DND-41 (cell line): ENCODE results near the gene GRIP2.

Experiments
- ATAC-seq: fragments of 200-7000 bp; cut with Tn5 transposase; 3 replicates; pipeline ENCODE4 v1.9.1; 2021; ENCODE audit warnings: low read depth; ENCODE audit not compliant: insufficient read depth
- DNase-seq: peaks from one replicate; pipeline ENCODE4 v3.0.0-alpha.2; 2020
- H2AFZ ChIP-seq: 2 replicates; pipeline ENCODE4 v1.6.0; 2012; ENCODE audit warnings: low read depth, low read length
- H3K27ac ChIP-seq: 2 replicates; pipeline ENCODE4 v1.5.1; 2012; ENCODE audit warnings: low read length, inconsistent platforms
- H3K27me3 ChIP-seq: fragments of 200-600 bp; sonication (generic); 2 replicates; pipeline ENCODE4 v1.6.0; 2012; ENCODE audit warnings: low read length, mild to moderate bottlenecking, inconsistent platforms; ENCODE audit not compliant: insufficient read depth, poor library complexity
- H3K36me3 ChIP-seq: 2 replicates; pipeline ENCODE4 v1.5.1; 2012; ENCODE audit warnings: low read length, inconsistent platforms; ENCODE audit not compliant: insufficient read depth
- H3K4me1 ChIP-seq: 2 replicates; pipeline ENCODE4 v1.5.1; 2012; ENCODE audit warnings: mild to moderate bottlenecking, low read length; ENCODE audit not compliant: insufficient read depth
- H3K4me2 ChIP-seq: 2 replicates; pipeline ENCODE4 v1.6.0; 2012; ENCODE audit warnings: mild to moderate bottlenecking, moderate library complexity, low read length, inconsistent platforms; ENCODE audit not compliant: insufficient read depth
- H3K4me3 ChIP-seq, 2 experiments: fragments of 200-600 bp in 1 of 2; shearing (Covaris generic) in 1 of 2; 2 replicates each; pipeline ENCODE4 v1.5.1; 2012 to 2016; ENCODE audit warnings: inconsistent platforms in 2 of 2, low read length in 2 of 2, mild to moderate bottlenecking in 2 of 2, low read depth in 1 of 2, moderate library complexity in 1 of 2
- H3K79me2 ChIP-seq: 2 replicates; pipeline ENCODE4 v1.6.0; 2012; ENCODE audit warnings: low read length, inconsistent platforms; ENCODE audit not compliant: insufficient read depth
- H3K9ac ChIP-seq: 2 replicates; pipeline ENCODE4 v1.6.0; 2012; ENCODE audit warnings: low read depth, mild to moderate bottlenecking, inconsistent platforms, low read length, moderate library complexity
- H3K9me3 ChIP-seq: 2 replicates; pipeline ENCODE4 v1.5.1; 2012; ENCODE audit warnings: low read length, moderate library complexity, mild to moderate bottlenecking, inconsistent platforms; ENCODE audit not compliant: insufficient read depth, severe bottlenecking
- H4K20me1 ChIP-seq: 2 replicates; pipeline ENCODE4 v1.6.0; 2012; ENCODE audit warnings: low read length; ENCODE audit not compliant: insufficient read depth
- CTCF ChIP-seq: IDR thresholded peaks from 2 replicates; pipeline ENCODE4 v1.5.1; 2012; ENCODE audit warnings: borderline replicate concordance, low read length, moderate library complexity, mild to moderate bottlenecking; ENCODE audit not compliant: poor library complexity, severe bottlenecking; ENCODE audit errors: extremely low read depth
- EZH2 ChIP-seq: IDR thresholded peaks from 3 replicates; pipeline ENCODE4 v1.6.1; 2012; ENCODE audit warnings: borderline replicate concordance, low read depth, mild to moderate bottlenecking, moderate library complexity, low read length, inconsistent platforms; ENCODE audit not compliant: severe bottlenecking

Gene GRIP2

GRCh38 chr3:14541646-14542045, 1.5 kb upstream of the GRIP2 start:
- DNase-seq (no peak), ATAC-seq (no peak)
- no peak overlapping the region for H3K4me3 ChIP-seq
- no peaks in the 10 kb centered on the region for H3K79me2 ChIP-seq
- TF ChIP-seq EZH2, result no peak
- no peak for TF ChIP-seq CTCF
- H3K36me3 ChIP-seq, result no peaks in the 10 kb centered on the region
- no peaks in the 10 kb centered on the region for H3K9me3 ChIP-seq
- peaks cover 6% of the 10 kb centered on the region for H3K27me3 ChIP-seq
- no peak overlapping the region for H3K4me2 ChIP-seq
- no peaks in the 10 kb centered on the region for H3K4me1 ChIP-seq
- H3K9ac ChIP-seq, result no peak overlapping the region
- peaks cover 3% of the 10 kb centered on the region; the same call in 1 of the 2 replicates for H4K20me1 ChIP-seq
- no peak overlapping the region for H2AFZ ChIP-seq
- no peak overlapping the region for H3K27ac ChIP-seq

GRCh38 chr3:14540821-14541385, 761 bp upstream of the GRIP2 start:
- Histone ChIP-seq H3K79me2 (no peaks in the 10 kb centered on the region), H3K9me3 (no peaks in the 10 kb centered on the region), H3K36me3 (no peaks in the 10 kb centered on the region), H4K20me1 (peaks cover 3% of the 10 kb centered on the region; the same call in 1 of the 2 replicates), H2AFZ (no peak overlapping the region), H3K27ac (no peak overlapping the region), H3K4me2 (no peak overlapping the region), H3K9ac (no peak overlapping the region), H3K27me3 (peaks cover 6% of the 10 kb centered on the region), H3K4me3 (no peak overlapping the region), H3K4me1 (no peaks in the 10 kb centered on the region)
- ATAC-seq, result no peak
- no peak for TF ChIP-seq CTCF
- TF ChIP-seq EZH2, result no peak
- DNase-seq, result no peak

- no peak overlapping the region for H3K27ac ChIP-seq
- no peak for DNase-seq
Observed at GRCh38 chr3:14539384-14539741, 779 bp downstream of the GRIP2 start.

More at GRCh38 chr3:14539384-14539741, 779 bp downstream of the GRIP2 start:
- Histone ChIP-seq H3K9me3 (no peaks in the 10 kb centered on the region), H3K79me2 (no peaks in the 10 kb centered on the region), H3K4me2 (no peak overlapping the region), H3K27me3 (peaks cover 4% of the 10 kb centered on the region), H3K4me1 (no peaks in the 10 kb centered on the region), H3K36me3 (no peaks in the 10 kb centered on the region), H3K9ac (no peak overlapping the region), H4K20me1 (peaks cover 3% of the 10 kb centered on the region; the same call in 1 of the 2 replicates), H2AFZ (no peak overlapping the region), H3K4me3 (no peak overlapping the region)
- no peak for ATAC-seq
- TF ChIP-seq EZH2 (no peak), CTCF (no peak)
